Mesenchymal stem cell (in vitro differentiated cells and primary cell): ENCODE measurements around the gene TBC1D16.

Experiments used
- DNase-seq: peaks from one replicate; pipeline ENCODE4 v3.0.0-alpha.2; 2013
- H2AFZ ChIP-seq: one replicate; pipeline ENCODE4 v1.6.1; 2013; ENCODE audit warnings: low read depth, mild to moderate bottlenecking, control low read depth, inconsistent platforms, low read length, moderate library complexity
- H2AK5ac ChIP-seq: 2 replicates; pipeline ENCODE4 v1.6.1; 2013; ENCODE audit warnings: low read length, moderate library complexity, mild to moderate bottlenecking, inconsistent platforms; ENCODE audit not compliant: severe bottlenecking
- H2BK120ac ChIP-seq: one replicate; pipeline ENCODE4 v1.6.1; 2013; ENCODE audit warnings: low read depth, mild to moderate bottlenecking, inconsistent platforms, low read length, moderate library complexity
- H2BK12ac ChIP-seq, 2 experiments: one replicate each; pipeline ENCODE4 v1.6.1; 2013; ENCODE audit warnings: inconsistent platforms in 2 of 2, low read length in 2 of 2, mild to moderate bottlenecking in 2 of 2, moderate library complexity in 2 of 2, control low read depth in 1 of 2
- H2BK15ac ChIP-seq: one replicate; pipeline ENCODE4 v1.6.1; 2013; ENCODE audit warnings: mild to moderate bottlenecking, low read depth, inconsistent platforms; ENCODE audit not compliant: poor library complexity, severe bottlenecking
- H2BK5ac ChIP-seq: 2 replicates; pipeline ENCODE4 v1.6.1; 2013; ENCODE audit warnings: low read depth, mild to moderate bottlenecking, low read length, control low read depth, inconsistent platforms; ENCODE audit not compliant: poor library complexity, severe bottlenecking
- H3K14ac ChIP-seq, 2 experiments: one replicate each; pipeline ENCODE4 v1.6.1; 2013; ENCODE audit warnings: inconsistent platforms in 2 of 2, low read length in 2 of 2, control low read depth in 1 of 2, mild to moderate bottlenecking in 1 of 2, moderate library complexity in 1 of 2
- H3K18ac ChIP-seq, 2 experiments: one replicate each; pipeline ENCODE4 v1.6.1; 2013; ENCODE audit warnings: inconsistent platforms in 2 of 2, low read length in 2 of 2, control low read depth in 1 of 2, low read depth in 1 of 2, mild to moderate bottlenecking in 1 of 2
- H3K23ac ChIP-seq, 2 experiments: one replicate each; pipeline ENCODE4 v1.6.1; 2013; ENCODE audit warnings: inconsistent platforms in 2 of 2, low read length in 2 of 2, mild to moderate bottlenecking in 2 of 2, moderate library complexity in 2 of 2, control low read depth in 1 of 2
- H3K27ac ChIP-seq: 2 replicates; pipeline ENCODE4 v1.5.1; 2013; ENCODE audit warnings: mild to moderate bottlenecking, moderate library complexity, low read length, control low read depth, inconsistent platforms; ENCODE audit not compliant: poor library complexity, severe bottlenecking
- H3K27me3 ChIP-seq, 2 experiments: 2 replicates each; pipeline versions ENCODE4 v1.6.1 to v1.7.0; 2013; ENCODE audit warnings: low read length in 2 of 2, mild to moderate bottlenecking in 2 of 2, moderate library complexity in 2 of 2, control low read depth in 1 of 2, inconsistent platforms in 1 of 2; ENCODE audit not compliant: control insufficient read depth in 1 of 2, insufficient read depth in 1 of 2
- H3K36me3 ChIP-seq, 2 experiments: 2 replicates each; pipeline versions ENCODE4 v1.6.1 to v1.7.0; 2013; ENCODE audit warnings: low read length in 2 of 2, control low read depth in 1 of 2, inconsistent platforms in 1 of 2, low read depth in 1 of 2, mild to moderate bottlenecking in 1 of 2; ENCODE audit not compliant: insufficient read depth in 2 of 2, control insufficient read depth in 1 of 2
- H3K4ac ChIP-seq, 2 experiments: one replicate each; pipeline ENCODE4 v1.6.1; 2013; ENCODE audit warnings: inconsistent platforms in 2 of 2, low read length in 2 of 2, mild to moderate bottlenecking in 2 of 2, moderate library complexity in 2 of 2, control low read depth in 1 of 2, low read depth in 1 of 2
- H3K4me1 ChIP-seq: 2 replicates; pipeline ENCODE4 v1.6.1; 2013; ENCODE audit warnings: low read depth, low read length, control low read depth; ENCODE audit not compliant: control insufficient read depth, insufficient read depth
- H3K4me2 ChIP-seq: 2 replicates; pipeline ENCODE4 v1.6.1; 2013; ENCODE audit warnings: low read length, mild to moderate bottlenecking, inconsistent platforms; ENCODE audit not compliant: poor library complexity, severe bottlenecking
- H3K4me3 ChIP-seq, 2 experiments: 2 replicates each; pipeline versions ENCODE4 v1.5.1 to v1.7.0; 2013; ENCODE audit warnings: low read length in 2 of 2, mild to moderate bottlenecking in 2 of 2, control low read depth in 1 of 2, low read depth in 1 of 2; ENCODE audit not compliant: insufficient read depth in 1 of 2
- H3K79me1 ChIP-seq: replicated peaks from 2 replicates; pipeline ENCODE4 v1.6.1; 2013; ENCODE audit warnings: mild to moderate bottlenecking, control low read depth, low read length, inconsistent platforms; ENCODE audit not compliant: poor library complexity, severe bottlenecking
- H3K9ac ChIP-seq: 2 replicates; pipeline ENCODE4 v1.7.0; 2013; ENCODE audit warnings: mild to moderate bottlenecking, low read length, moderate library complexity
- H3K9me3 ChIP-seq: 2 replicates; pipeline ENCODE4 v1.7.0; 2013; ENCODE audit warnings: mild to moderate bottlenecking, low read length; ENCODE audit not compliant: control insufficient read depth
- H4K8ac ChIP-seq: one replicate; pipeline ENCODE4 v1.6.1; 2013; ENCODE audit warnings: inconsistent platforms, mild to moderate bottlenecking, low read length, moderate library complexity
- H4K91ac ChIP-seq: one replicate; pipeline ENCODE4 v1.6.1; 2013; ENCODE audit warnings: mild to moderate bottlenecking, low read length, inconsistent platforms
- WGBS: methylation state at CpG from one replicate; pipeline ENCODE4 v1.1.7; 2013; ENCODE audit warnings: mixed read lengths; 5-methylcytosine and 5-hydroxymethylcytosine counted together

Gene TBC1D16

GRCh38 chr17:79951361-79952264 lies 84.1 kb downstream of the TBC1D16 start:
- H3K27ac ChIP-seq, result no peak overlapping the region
- peak overlapping the region; percentile 93 for H2BK120ac ChIP-seq

DNA sequence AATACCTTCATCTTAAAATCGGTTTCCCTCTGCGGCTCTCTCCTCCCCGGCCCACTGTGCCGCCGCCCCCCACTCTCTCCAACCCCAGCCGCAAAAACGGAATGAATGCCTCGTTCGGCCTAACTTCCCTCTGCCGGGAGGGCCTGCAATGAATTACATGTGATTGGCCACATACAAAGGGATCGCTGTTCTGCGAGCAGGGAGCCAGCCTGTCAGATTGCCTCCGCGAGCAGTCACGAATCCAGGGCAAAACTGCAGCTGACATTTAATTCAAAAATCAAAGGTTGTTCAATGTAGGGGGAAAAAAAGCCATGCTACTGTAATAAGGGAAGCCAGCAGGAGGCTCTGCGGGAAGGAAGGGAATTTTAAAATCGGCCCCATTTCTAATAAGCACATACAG lies 84.9 kb downstream of the TBC1D16 start:
- no peak overlapping the region for H2BK120ac ChIP-seq
- no peak overlapping the region for H4K91ac ChIP-seq
- no peak overlapping the region for H3K4me2 ChIP-seq
- no peak overlapping the region for H3K9ac ChIP-seq
- H2AFZ ChIP-seq, result no peak overlapping the region
- no peak overlapping the region for H3K4ac ChIP-seq
- no peak overlapping the region for H3K27ac ChIP-seq
- H2BK12ac ChIP-seq, result peak overlapping the region in 1 of 2 experiments; percentile 33
- no peak overlapping the region for H3K4me3 ChIP-seq
- H3K79me1 ChIP-seq, result peaks cover 14% of the 10 kb centered on the region
- H3K36me3 ChIP-seq, result peaks cover 41 to 57% of the 10 kb centered on the region in 2 experiments
- H2BK5ac ChIP-seq, result no peak overlapping the region
- no peak overlapping the region for H2BK15ac ChIP-seq
- H3K18ac ChIP-seq, result peak overlapping the region in 1 of 2 experiments; percentile 47
- H3K23ac ChIP-seq, result no peak overlapping the region
- H3K14ac ChIP-seq, result peak overlapping the region in 1 of 2 experiments; percentile 31
- peaks cover 21% of the 10 kb centered on the region for H3K4me1 ChIP-seq
- 43% methylated on average over 15 of the region's 17 CpGs for WGBS
- no peaks in the 10 kb centered on the region for H3K27me3 ChIP-seq
- H2AK5ac ChIP-seq, result no peak overlapping the region
- H4K8ac ChIP-seq, result peak overlapping the region; percentile 85
- H3K9me3 ChIP-seq, result no peaks in the 10 kb centered on the region
- no peak for DNase-seq

More at GRCh38 chr17:79951361-79952264, 84.1 kb downstream of the TBC1D16 start:
- H3K18ac ChIP-seq, result peak overlapping the region; percentile 37 to 90
- no peak overlapping the region for H3K14ac ChIP-seq
- H3K9ac ChIP-seq, result peak overlapping the region; percentile 48
- no peak overlapping the region for H4K91ac ChIP-seq
- H3K23ac ChIP-seq, result no peak overlapping the region
- H3K4me1 ChIP-seq, result peaks cover 21% of the 10 kb centered on the region
- H2BK5ac ChIP-seq, result peak overlapping the region; percentile 12
- DNase-seq, result peak; percentile 96
- H3K9me3 ChIP-seq, result no peaks in the 10 kb centered on the region
- peaks cover 33 to 55% of the 10 kb centered on the region in 2 experiments for H3K36me3 ChIP-seq
- no peaks in the 10 kb centered on the region for H3K27me3 ChIP-seq
- H4K8ac ChIP-seq, result peak overlapping the region; percentile 83
- 20% methylated on average over 28 of the region's 31 CpGs for WGBS
- H2BK12ac ChIP-seq, result peak overlapping the region; percentile 82 to 85
- H3K4me2 ChIP-seq, result no peak overlapping the region
- no peak overlapping the region for H2AFZ ChIP-seq
- H3K79me1 ChIP-seq, result peaks cover 18% of the 10 kb centered on the region
- peak overlapping the region in 1 of 2 experiments; percentile 71 for H3K4ac ChIP-seq
- H3K4me3 ChIP-seq, result no peak overlapping the region
- peak overlapping the region; percentile 71 for H2BK15ac ChIP-seq
- H2AK5ac ChIP-seq, result no peak overlapping the region

- peaks cover 21% of the 10 kb centered on the region for H3K4me1 ChIP-seq
- DNase-seq, result no peak
- no peak overlapping the region for H3K4ac ChIP-seq
- H3K23ac ChIP-seq, result no peak overlapping the region
- no peak overlapping the region for H2AK5ac ChIP-seq
- H3K9ac ChIP-seq, result no peak overlapping the region
- no peak overlapping the region for H2BK5ac ChIP-seq
- H3K4me3 ChIP-seq, result no peak overlapping the region
- peak overlapping the region in 1 of 2 experiments; percentile 47 for H3K18ac ChIP-seq
- H4K8ac ChIP-seq, result peak overlapping the region; percentile 2
- H2BK120ac ChIP-seq, result no peak overlapping the region
- no peak overlapping the region for H3K4me2 ChIP-seq
- H2AFZ ChIP-seq, result no peak overlapping the region
- H3K9me3 ChIP-seq, result no peaks in the 10 kb centered on the region
- peaks cover 14% of the 10 kb centered on the region for H3K79me1 ChIP-seq
- no peaks in the 10 kb centered on the region for H3K27me3 ChIP-seq
- H4K91ac ChIP-seq, result no peak overlapping the region
- H2BK15ac ChIP-seq, result no peak overlapping the region
- H3K27ac ChIP-seq, result no peak overlapping the region
- peaks cover 43 to 62% of the 10 kb centered on the region in 2 experiments for H3K36me3 ChIP-seq
- WGBS, result 69% methylated on average over 31 of the region's 31 CpGs
- H3K14ac ChIP-seq, result no peak overlapping the region
- no peak overlapping the region for H2BK12ac ChIP-seq
Measured at GRCh38 chr17:79950306-79950705, 85.4 kb downstream of the TBC1D16 start.

GRCh38 chr17:79949656-79950209 lies 85.9 kb downstream of the TBC1D16 start:
- Histone ChIP-seq H3K23ac (no peak overlapping the region), H3K14ac (no peak overlapping the region), H3K4me3 (no peak overlapping the region), H2BK15ac (no peak overlapping the region), H3K4me2 (no peak overlapping the region), H2AFZ (no peak overlapping the region), H3K79me1 (peaks cover 10% of the 10 kb centered on the region), H2BK12ac (no peak overlapping the region), H3K27ac (no peak overlapping the region), H3K9me3 (no peaks in the 10 kb centered on the region), H3K4me1 (peaks cover 21% of the 10 kb centered on the region), H3K18ac (no peak overlapping the region), H2BK5ac (no peak overlapping the region), H2BK120ac (no peak overlapping the region), H4K8ac (no peak overlapping the region), H3K4ac (no peak overlapping the region), H4K91ac (no peak overlapping the region), H3K27me3 (no peaks in the 10 kb centered on the region), H3K36me3 (peaks cover 46 to 63% of the 10 kb centered on the region in 2 experiments), H3K9ac (no peak overlapping the region), H2AK5ac (no peak overlapping the region)
- no peak for DNase-seq
- 66% methylated on average over 27 of the region's 27 CpGs for WGBS
